ACC112 (cell line): Measurements from ENCODE around the gene FGF18.

ENCODE experiments used
- H2AFZ ChIP-seq: fragments of 200-600 bp; sonication (generic); one replicate; pipeline ENCODE4 v1.6.0; 2017; ENCODE audit warnings: antibody characterized with exemption, low read length; ENCODE audit not compliant: unreplicated experiment
- H3K27ac ChIP-seq: fragments of 200-600 bp; sonication (generic); 2 replicates; pipeline ENCODE4 v1.5.1; 2014; ENCODE audit warnings: low read depth, mild to moderate bottlenecking, antibody characterized with exemption, low read length, moderate library complexity
- H3K27me3 ChIP-seq: fragments of 200-600 bp; sonication (generic); 2 replicates; pipeline ENCODE4 v1.6.1; 2014; ENCODE audit warnings: mild to moderate bottlenecking, antibody characterized with exemption, low read length, moderate library complexity, mixed read lengths; ENCODE audit not compliant: insufficient read depth
- H3K36me3 ChIP-seq: fragments of 200-600 bp; sonication (generic); 2 replicates; pipeline ENCODE4 v1.6.1; 2016; ENCODE audit warnings: mild to moderate bottlenecking, antibody characterized with exemption, low read length, moderate library complexity, mixed read lengths; ENCODE audit not compliant: insufficient read depth
- H3K4me1 ChIP-seq: fragments of 200-600 bp; sonication (generic); one replicate; pipeline ENCODE4 v1.6.1; 2016; ENCODE audit warnings: low read length, mixed read lengths; ENCODE audit not compliant: insufficient read depth, unreplicated experiment, control insufficient read depth
- H3K4me3 ChIP-seq: fragments of 200-600 bp; sonication (generic); 2 replicates; pipeline ENCODE4 v1.5.1; 2014; ENCODE audit warnings: mild to moderate bottlenecking, low read depth, low read length
- H3K79me2 ChIP-seq: fragments of 200-600 bp; sonication (generic); one replicate; pipeline ENCODE4 v1.6.0; 2016; ENCODE audit warnings: low read length; ENCODE audit not compliant: control insufficient read depth, unreplicated experiment, insufficient read depth

The FGF18 gene

GRCh38 chr5:171432583-171433351, 13.3 kb downstream of the FGF18 start:
- Histone ChIP-seq H3K36me3 (no peaks in the 10 kb centered on the region), H3K4me3 (no peak overlapping the region)

GRCh38 chr5:171433352-171433698, 13.9 kb downstream of the FGF18 start:
- Histone ChIP-seq H3K4me1 (no peaks in the 10 kb centered on the region), H2AFZ (no peak overlapping the region), H3K79me2 (no peaks in the 10 kb centered on the region), H3K36me3 (no peaks in the 10 kb centered on the region), H3K27ac (no peak overlapping the region), H3K27me3 (no peaks in the 10 kb centered on the region), H3K4me3 (no peak overlapping the region)

More at GRCh38 chr5:171432583-171433351, 13.3 kb downstream of the FGF18 start:
- Histone ChIP-seq H3K79me2 (no peaks in the 10 kb centered on the region), H2AFZ (no peak overlapping the region), H3K27me3 (no peaks in the 10 kb centered on the region), H3K4me1 (no peaks in the 10 kb centered on the region), H3K27ac (no peak overlapping the region)

GRCh38 chr5:171433982-171434676, 14.7 kb downstream of the FGF18 start:
- no peak overlapping the region for H2AFZ ChIP-seq

GRCh38 chr5:171434874-171435273, 15.4 kb downstream of the FGF18 start:
- Histone ChIP-seq H2AFZ (no peak overlapping the region), H3K79me2 (no peaks in the 10 kb centered on the region), H3K27me3 (no peaks in the 10 kb centered on the region), H3K36me3 (no peaks in the 10 kb centered on the region), H3K4me3 (no peak overlapping the region), H3K4me1 (no peaks in the 10 kb centered on the region), H3K27ac (no peak overlapping the region)

More at GRCh38 chr5:171433982-171434676, 14.7 kb downstream of the FGF18 start:
- H3K4me1 ChIP-seq = no peaks in the 10 kb centered on the region
- no peak overlapping the region for H3K27ac ChIP-seq
- no peaks in the 10 kb centered on the region for H3K36me3 ChIP-seq
- H3K27me3 ChIP-seq = no peaks in the 10 kb centered on the region
- no peaks in the 10 kb centered on the region for H3K79me2 ChIP-seq
- H3K4me3 ChIP-seq = no peak overlapping the region

GRCh38 chr5:171435908-171436307, 16.5 kb downstream of the FGF18 start:
- Histone ChIP-seq H3K27me3 (no peaks in the 10 kb centered on the region), H3K27ac (no peak overlapping the region), H3K4me1 (no peaks in the 10 kb centered on the region), H2AFZ (no peak overlapping the region), H3K36me3 (no peaks in the 10 kb centered on the region), H3K4me3 (no peak overlapping the region), H3K79me2 (no peaks in the 10 kb centered on the region)

- H3K27ac ChIP-seq = no peak overlapping the region
- no peaks in the 10 kb centered on the region for H3K4me1 ChIP-seq
- H2AFZ ChIP-seq = no peak overlapping the region
- no peak overlapping the region for H3K4me3 ChIP-seq
- no peaks in the 10 kb centered on the region for H3K79me2 ChIP-seq
- H3K36me3 ChIP-seq = no peaks in the 10 kb centered on the region
- no peaks in the 10 kb centered on the region for H3K27me3 ChIP-seq
These were observed 17.4 kb downstream of the FGF18 start for GRCh38 chr5:171436804-171437285.

- Histone ChIP-seq H3K4me1 (no peaks in the 10 kb centered on the region), H3K27ac (no peak overlapping the region), H3K79me2 (no peaks in the 10 kb centered on the region), H3K4me3 (no peak overlapping the region), H2AFZ (no peak overlapping the region), H3K27me3 (no peaks in the 10 kb centered on the region), H3K36me3 (no peaks in the 10 kb centered on the region)
These were observed 17.9 kb downstream of the FGF18 start for GRCh38 chr5:171437286-171437821.

- Histone ChIP-seq H3K27me3 (no peaks in the 10 kb centered on the region), H3K4me1 (no peaks in the 10 kb centered on the region), H3K79me2 (no peaks in the 10 kb centered on the region), H3K27ac (no peak overlapping the region), H3K36me3 (no peaks in the 10 kb centered on the region), H3K4me3 (no peak overlapping the region), H2AFZ (no peak overlapping the region)
These were observed 19.3 kb downstream of the FGF18 start for GRCh38 chr5:171438738-171439137.

- Histone ChIP-seq H3K27ac (no peak overlapping the region), H3K36me3 (no peaks in the 10 kb centered on the region), H2AFZ (no peak overlapping the region), H3K27me3 (no peaks in the 10 kb centered on the region), H3K4me1 (peaks cover 8% of the 10 kb centered on the region), H3K4me3 (no peak overlapping the region), H3K79me2 (no peaks in the 10 kb centered on the region)
These were observed 21.9 kb downstream of the FGF18 start for GRCh38 chr5:171441246-171441791.

- Histone ChIP-seq H3K4me3 (no peak overlapping the region), H3K4me1 (peaks cover 9% of the 10 kb centered on the region), H3K27me3 (no peaks in the 10 kb centered on the region), H3K36me3 (no peaks in the 10 kb centered on the region), H2AFZ (no peak overlapping the region), H3K27ac (no peak overlapping the region), H3K79me2 (no peaks in the 10 kb centered on the region)
These were observed 23.0 kb downstream of the FGF18 start for GRCh38 chr5:171442287-171443042.
